ENCODE measurements around the gene HNRNPR. TPM values are rescaled to one million over a fixed set of nuclear protein-coding genes. Genes with fewer than 3 reads are reported as not detected.

The HNRNPR gene
- total and polyA plus RNA-seq, 2 donors (not counting 3 experiments of a cell fraction or from before 2014, with no cell fraction given): 111 to 171 TPM

DNA sequence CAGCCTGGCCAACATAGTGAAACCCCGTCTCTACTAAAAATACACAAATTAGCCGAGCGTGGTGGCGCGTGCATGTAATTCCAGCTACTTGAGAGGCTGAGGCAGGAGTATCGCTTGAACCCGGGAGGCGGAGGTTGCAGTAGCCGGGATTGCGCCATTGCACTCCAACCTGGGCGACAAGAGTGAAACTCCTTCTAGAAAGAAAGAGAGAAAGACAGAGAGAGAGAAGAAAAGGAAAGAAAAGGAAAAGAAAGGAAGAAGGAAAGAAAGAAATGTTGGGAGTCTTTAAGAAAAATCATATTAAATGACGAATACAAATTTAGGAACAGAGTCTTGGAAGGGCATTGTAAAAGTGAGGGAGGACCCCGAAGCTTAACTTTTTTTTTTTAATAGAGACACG, 1.8 kb upstream of the HNRNPR start:
- no TSS peak for BruUV-seq (replicated peaks)
- H2AFZ ChIP-seq (ENCODE audit: low read depth, low read length): no peak overlapping the region

More for the DNA sequence above, 1.8 kb upstream of the HNRNPR start:
- H3K9me1 ChIP-seq (replicated peaks; ENCODE audit: control insufficient read depth, extremely low read depth, insufficient read depth, low read length): no peaks in the 10 kb centered on the region
- TF ChIP-seq POLR2A (IDR thresholded peaks at IDR 0.05; ENCODE audit: low read depth, low read length) (no peak), POLR2AphosphoS5 (IDR thresholded peaks at IDR 0.05; ENCODE audit: insufficient read depth, low read depth, low read length) (no peak), JUN (IDR thresholded peaks at IDR 0.05; ENCODE audit: borderline replicate concordance, insufficient read depth, insufficient read length, low read depth) (no peak), FOS (IDR thresholded peaks at IDR 0.05; ENCODE audit: borderline replicate concordance, insufficient read depth, low read length) (no peak), MYC (IDR thresholded peaks at IDR 0.05; ENCODE audit: low read depth, low read length) (no peak), GATA2 (IDR thresholded peaks at IDR 0.05; ENCODE audit: insufficient read depth, insufficient read length, low read depth, low read length) (no peak), EZH2 (IDR thresholded peaks at IDR 0.05; ENCODE audit: borderline replicate concordance, low read depth, low read length, severe bottlenecking) (no peak)
- TF ChIP-seq, protein P1, sequence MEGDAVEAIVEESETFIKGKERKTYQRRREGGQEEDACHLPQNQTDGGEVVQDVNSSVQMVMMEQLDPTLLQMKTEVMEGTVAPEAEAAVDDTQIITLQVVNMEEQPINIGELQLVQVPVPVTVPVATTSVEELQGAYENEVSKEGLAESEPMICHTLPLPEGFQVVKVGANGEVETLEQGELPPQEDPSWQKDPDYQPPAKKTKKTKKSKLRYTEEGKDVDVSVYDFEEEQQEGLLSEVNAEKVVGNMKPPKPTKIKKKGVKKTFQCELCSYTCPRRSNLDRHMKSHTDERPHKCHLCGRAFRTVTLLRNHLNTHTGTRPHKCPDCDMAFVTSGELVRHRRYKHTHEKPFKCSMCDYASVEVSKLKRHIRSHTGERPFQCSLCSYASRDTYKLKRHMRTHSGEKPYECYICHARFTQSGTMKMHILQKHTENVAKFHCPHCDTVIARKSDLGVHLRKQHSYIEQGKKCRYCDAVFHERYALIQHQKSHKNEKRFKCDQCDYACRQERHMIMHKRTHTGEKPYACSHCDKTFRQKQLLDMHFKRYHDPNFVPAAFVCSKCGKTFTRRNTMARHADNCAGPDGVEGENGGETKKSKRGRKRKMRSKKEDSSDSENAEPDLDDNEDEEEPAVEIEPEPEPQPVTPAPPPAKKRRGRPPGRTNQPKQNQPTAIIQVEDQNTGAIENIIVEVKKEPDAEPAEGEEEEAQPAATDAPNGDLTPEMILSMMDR (IDR thresholded peaks at IDR 0.05; ENCODE audit: extremely low read depth in 1 of 2, insufficient read depth in 1 of 2, low read depth in 1 of 2, low read length in 2 of 2): no peak
- TF ChIP-seq, protein P2, sequence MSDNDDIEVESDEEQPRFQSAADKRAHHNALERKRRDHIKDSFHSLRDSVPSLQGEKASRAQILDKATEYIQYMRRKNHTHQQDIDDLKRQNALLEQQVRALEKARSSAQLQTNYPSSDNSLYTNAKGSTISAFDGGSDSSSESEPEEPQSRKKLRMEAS (IDR thresholded peaks at IDR 0.05; ENCODE audit: insufficient read depth, insufficient read length): no peak
- CTCF ChIA-PET: interaction anchor here (1.1 kb wide), 1 partner anchor 57 kb away, joined by 7 read pairs; no protein-coding TSS in a partner anchor
- H3K9me3 ChIP-seq (replicated peaks; ENCODE audit: control insufficient read depth, insufficient read depth, low read length): no peaks in the 10 kb centered on the region
- FAIRE-seq (no peak), DNase-seq (ENCODE audit: low read depth, low spot score) (no peak)
- peaks cover 31% of the 10 kb centered on the region for H3K79me2 ChIP-seq (ENCODE audit: control insufficient read depth, insufficient read depth, low read length)
- intact Hi-C loops (cut with micrococcal nuclease) (loop anchor here (2.0 to 10.0 kb wide), 2 partner anchors 139 to 189 kb away; partner anchors contain the start of genes ASAP3 and E2F2), dilution Hi-C loops (cut with MboI; ENCODE audit: extremely low pct_ligation_motif_present, low sequenced_read_pairs) (no loop called here)
- H3K4me1 ChIP-seq (ENCODE audit: control insufficient read depth, extremely low read depth, insufficient read depth, low read length): peaks cover 17% of the 10 kb centered on the region
- no peak overlapping the region for H3K9ac ChIP-seq (replicated peaks; ENCODE audit: extremely low read depth, insufficient read depth, low read length)
- H3K4me3 ChIP-seq (replicated peaks in 1 of 3; ENCODE audit: insufficient read depth in 1 of 3, low read depth in 1 of 3, low read length in 3 of 3): no peak overlapping the region
- POLR2A ChIA-PET: no interaction called here
- no peak overlapping the region for H3K27ac ChIP-seq (ENCODE audit: insufficient read depth, low read depth, low read length)
- H3K36me3 ChIP-seq (ENCODE audit: control insufficient read depth in 2 of 2, extremely low read depth in 1 of 2, insufficient read depth in 2 of 2, low read length in 2 of 2): no peaks in the 10 kb centered on the region
- H3K27me3 ChIP-seq (ENCODE audit: control insufficient read depth in 2 of 2, insufficient read depth in 2 of 2, low read length in 2 of 2): no peaks in the 10 kb centered on the region
- H3K4me2 ChIP-seq (ENCODE audit: insufficient read depth, low read length): no peak overlapping the region
- peaks cover 5% of the 10 kb centered on the region for H4K20me1 ChIP-seq (replicated peaks; ENCODE audit: control insufficient read depth, extremely low read depth, insufficient read depth, low read length)

Data from endothelial cell of umbilical vein (primary cell).